ENCODE results near the gene MACROD1. TPM values are rescaled to one million over a fixed set of nuclear protein-coding genes. Genes with fewer than 3 reads are reported as not detected.
A peak's percentile ranks its signal among the peaks of the same experiment; 100 is the strongest.

The MACROD1 gene
- total and polyA plus RNA-seq, 9 of the 15 experiments (the other 6 are each of a cell fraction or from before 2014, with no cell fraction given) = 1.1 to 60.0 (median 26.4) TPM

DNA sequence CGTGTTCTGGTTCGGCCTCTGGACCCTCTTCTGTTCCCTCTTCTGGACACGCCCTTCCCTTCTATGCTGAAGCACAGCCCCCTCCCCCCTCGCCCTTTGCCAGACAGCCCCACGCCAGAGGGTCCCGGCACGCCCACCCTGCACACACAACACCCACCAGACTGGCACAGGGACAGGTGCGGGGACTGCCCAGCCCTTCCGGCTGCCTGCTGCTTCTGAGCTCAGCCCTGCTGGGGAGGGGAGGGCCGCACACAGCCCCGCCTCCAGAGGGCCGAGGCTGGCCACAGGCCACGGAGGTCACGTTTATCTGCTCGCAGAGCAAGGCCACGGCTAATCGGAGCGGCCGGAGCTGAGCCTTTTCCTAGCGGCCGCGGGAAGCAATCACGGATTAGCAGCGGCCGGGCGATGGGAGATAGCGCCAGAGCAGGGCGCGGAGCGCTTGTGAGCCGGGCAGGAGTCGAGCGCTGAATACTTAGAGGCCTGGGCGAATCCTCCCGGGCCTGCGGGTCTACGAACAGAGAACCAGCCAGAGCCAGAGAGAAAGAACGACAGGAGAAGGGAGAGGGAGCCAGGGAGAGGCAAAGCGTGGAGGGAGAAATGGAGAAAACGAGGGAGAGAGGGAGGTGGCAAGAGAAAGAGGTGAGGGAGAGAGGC lies 158.2 kb downstream of the MACROD1 start (continued):
- TF ChIP-seq, protein P1, sequence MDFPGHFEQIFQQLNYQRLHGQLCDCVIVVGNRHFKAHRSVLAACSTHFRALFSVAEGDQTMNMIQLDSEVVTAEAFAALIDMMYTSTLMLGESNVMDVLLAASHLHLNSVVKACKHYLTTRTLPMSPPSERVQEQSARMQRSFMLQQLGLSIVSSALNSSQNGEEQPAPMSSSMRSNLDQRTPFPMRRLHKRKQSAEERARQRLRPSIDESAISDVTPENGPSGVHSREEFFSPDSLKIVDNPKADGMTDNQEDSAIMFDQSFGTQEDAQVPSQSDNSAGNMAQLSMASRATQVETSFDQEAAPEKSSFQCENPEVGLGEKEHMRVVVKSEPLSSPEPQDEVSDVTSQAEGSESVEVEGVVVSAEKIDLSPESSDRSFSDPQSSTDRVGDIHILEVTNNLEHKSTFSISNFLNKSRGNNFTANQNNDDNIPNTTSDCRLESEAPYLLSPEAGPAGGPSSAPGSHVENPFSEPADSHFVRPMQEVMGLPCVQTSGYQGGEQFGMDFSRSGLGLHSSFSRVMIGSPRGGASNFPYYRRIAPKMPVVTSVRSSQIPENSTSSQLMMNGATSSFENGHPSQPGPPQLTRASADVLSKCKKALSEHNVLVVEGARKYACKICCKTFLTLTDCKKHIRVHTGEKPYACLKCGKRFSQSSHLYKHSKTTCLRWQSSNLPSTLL (IDR thresholded peaks at IDR 0.05) = no peak
- TF ChIP-seq BHLHE40 (IDR thresholded peaks at IDR 0.05; ENCODE audit: low read length) (peak; percentile 99), SP1 (CRISPR knock-in tag; IDR thresholded peaks at IDR 0.05) (no peak; the same call in none of the 2 replicates), GABPB1 (CRISPR knock-in tag; IDR thresholded peaks at IDR 0.05) (no peak; the same call in 1 of the 2 replicates), NUFIP1 (IDR thresholded peaks at IDR 0.05; ENCODE audit: partially characterized antibody) (no peak), RFX7 (CRISPR knock-in tag; IDR thresholded peaks at IDR 0.05) (no peak), POLR2AphosphoS5 (IDR thresholded peaks at IDR 0.05; ENCODE audit: control insufficient read depth, insufficient read depth, low read depth, low read length) (peak; percentile 94), BCL6 (CRISPR knock-in tag; IDR thresholded peaks at IDR 0.05) (no peak), FOXJ3 (CRISPR knock-in tag; IDR thresholded peaks at IDR 0.05) (no peak), MCM3 (IDR thresholded peaks at IDR 0.05) (no peak), ZNF134 (CRISPR knock-in tag; conservative IDR thresholded peaks at IDR 0.05) (no peak)
- TF ChIP-seq, protein P2, sequence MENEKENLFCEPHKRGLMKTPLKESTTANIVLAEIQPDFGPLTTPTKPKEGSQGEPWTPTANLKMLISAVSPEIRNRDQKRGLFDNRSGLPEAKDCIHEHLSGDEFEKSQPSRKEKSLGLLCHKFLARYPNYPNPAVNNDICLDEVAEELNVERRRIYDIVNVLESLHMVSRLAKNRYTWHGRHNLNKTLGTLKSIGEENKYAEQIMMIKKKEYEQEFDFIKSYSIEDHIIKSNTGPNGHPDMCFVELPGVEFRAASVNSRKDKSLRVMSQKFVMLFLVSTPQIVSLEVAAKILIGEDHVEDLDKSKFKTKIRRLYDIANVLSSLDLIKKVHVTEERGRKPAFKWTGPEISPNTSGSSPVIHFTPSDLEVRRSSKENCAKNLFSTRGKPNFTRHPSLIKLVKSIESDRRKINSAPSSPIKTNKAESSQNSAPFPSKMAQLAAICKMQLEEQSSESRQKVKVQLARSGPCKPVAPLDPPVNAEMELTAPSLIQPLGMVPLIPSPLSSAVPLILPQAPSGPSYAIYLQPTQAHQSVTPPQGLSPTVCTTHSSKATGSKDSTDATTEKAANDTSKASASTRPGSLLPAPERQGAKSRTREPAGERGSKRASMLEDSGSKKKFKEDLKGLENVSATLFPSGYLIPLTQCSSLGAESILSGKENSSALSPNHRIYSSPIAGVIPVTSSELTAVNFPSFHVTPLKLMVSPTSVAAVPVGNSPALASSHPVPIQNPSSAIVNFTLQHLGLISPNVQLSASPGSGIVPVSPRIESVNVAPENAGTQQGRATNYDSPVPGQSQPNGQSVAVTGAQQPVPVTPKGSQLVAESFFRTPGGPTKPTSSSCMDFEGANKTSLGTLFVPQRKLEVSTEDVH (IDR thresholded peaks at IDR 0.05; ENCODE audit: low read depth, partially characterized antibody) = peak; percentile 74
- TF ChIP-seq, protein P3, sequence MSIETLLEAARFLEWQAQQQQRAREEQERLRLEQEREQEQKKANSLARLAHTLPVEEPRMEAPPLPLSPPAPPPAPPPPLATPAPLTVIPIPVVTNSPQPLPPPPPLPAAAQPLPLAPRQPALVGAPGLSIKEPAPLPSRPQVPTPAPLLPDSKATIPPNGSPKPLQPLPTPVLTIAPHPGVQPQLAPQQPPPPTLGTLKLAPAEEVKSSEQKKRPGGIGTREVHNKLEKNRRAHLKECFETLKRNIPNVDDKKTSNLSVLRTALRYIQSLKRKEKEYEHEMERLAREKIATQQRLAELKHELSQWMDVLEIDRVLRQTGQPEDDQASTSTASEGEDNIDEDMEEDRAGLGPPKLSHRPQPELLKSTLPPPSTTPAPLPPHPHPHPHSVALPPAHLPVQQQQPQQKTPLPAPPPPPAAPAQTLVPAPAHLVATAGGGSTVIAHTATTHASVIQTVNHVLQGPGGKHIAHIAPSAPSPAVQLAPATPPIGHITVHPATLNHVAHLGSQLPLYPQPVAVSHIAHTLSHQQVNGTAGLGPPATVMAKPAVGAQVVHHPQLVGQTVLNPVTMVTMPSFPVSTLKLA (conservative IDR thresholded peaks at IDR 0.05) = peak in 1 of 2 experiments; percentile 77; a peak in 2 of 4 replicates
- TF ChIP-seq, protein P4, sequence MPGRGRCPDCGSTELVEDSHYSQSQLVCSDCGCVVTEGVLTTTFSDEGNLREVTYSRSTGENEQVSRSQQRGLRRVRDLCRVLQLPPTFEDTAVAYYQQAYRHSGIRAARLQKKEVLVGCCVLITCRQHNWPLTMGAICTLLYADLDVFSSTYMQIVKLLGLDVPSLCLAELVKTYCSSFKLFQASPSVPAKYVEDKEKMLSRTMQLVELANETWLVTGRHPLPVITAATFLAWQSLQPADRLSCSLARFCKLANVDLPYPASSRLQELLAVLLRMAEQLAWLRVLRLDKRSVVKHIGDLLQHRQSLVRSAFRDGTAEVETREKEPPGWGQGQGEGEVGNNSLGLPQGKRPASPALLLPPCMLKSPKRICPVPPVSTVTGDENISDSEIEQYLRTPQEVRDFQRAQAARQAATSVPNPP (IDR thresholded peaks at IDR 0.05; ENCODE audit: borderline replicate concordance, insufficient read depth, insufficient read length) = no peak
- TF ChIP-seq, protein P5, sequence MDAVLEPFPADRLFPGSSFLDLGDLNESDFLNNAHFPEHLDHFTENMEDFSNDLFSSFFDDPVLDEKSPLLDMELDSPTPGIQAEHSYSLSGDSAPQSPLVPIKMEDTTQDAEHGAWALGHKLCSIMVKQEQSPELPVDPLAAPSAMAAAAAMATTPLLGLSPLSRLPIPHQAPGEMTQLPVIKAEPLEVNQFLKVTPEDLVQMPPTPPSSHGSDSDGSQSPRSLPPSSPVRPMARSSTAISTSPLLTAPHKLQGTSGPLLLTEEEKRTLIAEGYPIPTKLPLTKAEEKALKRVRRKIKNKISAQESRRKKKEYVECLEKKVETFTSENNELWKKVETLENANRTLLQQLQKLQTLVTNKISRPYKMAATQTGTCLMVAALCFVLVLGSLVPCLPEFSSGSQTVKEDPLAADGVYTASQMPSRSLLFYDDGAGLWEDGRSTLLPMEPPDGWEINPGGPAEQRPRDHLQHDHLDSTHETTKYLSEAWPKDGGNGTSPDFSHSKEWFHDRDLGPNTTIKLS (IDR thresholded peaks at IDR 0.05; ENCODE audit: borderline replicate concordance, low read depth) = no peak
- TF ChIP-seq, protein P6, sequence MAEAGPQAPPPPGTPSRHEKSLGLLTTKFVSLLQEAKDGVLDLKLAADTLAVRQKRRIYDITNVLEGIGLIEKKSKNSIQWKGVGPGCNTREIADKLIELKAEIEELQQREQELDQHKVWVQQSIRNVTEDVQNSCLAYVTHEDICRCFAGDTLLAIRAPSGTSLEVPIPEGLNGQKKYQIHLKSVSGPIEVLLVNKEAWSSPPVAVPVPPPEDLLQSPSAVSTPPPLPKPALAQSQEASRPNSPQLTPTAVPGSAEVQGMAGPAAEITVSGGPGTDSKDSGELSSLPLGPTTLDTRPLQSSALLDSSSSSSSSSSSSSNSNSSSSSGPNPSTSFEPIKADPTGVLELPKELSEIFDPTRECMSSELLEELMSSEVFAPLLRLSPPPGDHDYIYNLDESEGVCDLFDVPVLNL (CRISPR knock-in tag; IDR thresholded peaks at IDR 0.05; ENCODE audit: low read depth) = no peak
- TF ChIP-seq, protein P7, sequence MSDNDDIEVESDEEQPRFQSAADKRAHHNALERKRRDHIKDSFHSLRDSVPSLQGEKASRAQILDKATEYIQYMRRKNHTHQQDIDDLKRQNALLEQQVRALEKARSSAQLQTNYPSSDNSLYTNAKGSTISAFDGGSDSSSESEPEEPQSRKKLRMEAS (CRISPR knock-in tag; IDR thresholded peaks at IDR 0.05) = peak; percentile 64
